Measurements from ENCODE around the gene PLCL2. TPM values are rescaled to one million over a fixed set of nuclear protein-coding genes. Genes with fewer than 3 reads are reported as not detected.

PLCL2 gene
- total and polyA plus RNA-seq, 10 of the 15 experiments (the other 5 are each of a cell fraction or from before 2014, with no cell fraction given): 7.5 to 37.3 (median 21.7) TPM

DNA sequence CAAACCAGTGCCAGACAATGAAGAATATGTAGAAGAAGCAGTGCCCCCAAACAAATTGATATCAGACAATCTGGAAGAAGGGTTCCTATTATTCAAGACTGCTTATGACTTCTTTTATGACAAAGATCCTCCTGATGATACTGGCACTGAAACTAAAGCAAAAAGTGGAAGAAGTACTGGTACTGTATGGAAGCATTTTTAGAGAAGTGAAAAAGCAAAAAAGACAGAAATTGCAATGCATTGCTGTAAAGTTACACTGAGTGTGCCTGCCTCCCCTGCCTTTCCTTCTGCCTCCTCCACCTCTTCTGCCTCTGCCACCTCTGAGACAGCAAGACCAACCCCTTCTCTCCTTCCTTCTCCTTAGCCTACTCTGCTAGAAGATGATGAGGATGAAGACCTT is 167.6 kb downstream of the PLCL2 start (continued):
- TF ChIP-seq RB1 (IDR thresholded peaks at IDR 0.05; ENCODE audit: borderline replicate concordance) (no peak), PML (IDR thresholded peaks at IDR 0.05; ENCODE audit: low read length) (no peak), CEBPB (IDR thresholded peaks at IDR 0.05; ENCODE audit: borderline replicate concordance in 1 of 2, low read depth in 2 of 2, low read length in 2 of 2) (no peak), PAX8 (IDR thresholded peaks at IDR 0.05) (no peak), SIX5 (IDR thresholded peaks at IDR 0.05; ENCODE audit: low read depth, low read length, severe bottlenecking) (no peak), IKZF1 (conservative IDR thresholded peaks at IDR 0.05) (peak; percentile 80), BRCA1 (IDR thresholded peaks at IDR 0.05; ENCODE audit: low read depth, low read length) (no peak), CHD4 (IDR thresholded peaks at IDR 0.05) (no peak), ETV6 (conservative IDR thresholded peaks at IDR 0.05 in 1 of 2, IDR thresholded peaks at IDR 0.05 in 1 of 2; ENCODE audit: borderline replicate concordance in 1 of 2, low read depth in 1 of 2) (peak in 1 of 2 experiments; percentile 57; a peak in 1 of 4 replicates)
- TF ChIP-seq, protein P1, sequence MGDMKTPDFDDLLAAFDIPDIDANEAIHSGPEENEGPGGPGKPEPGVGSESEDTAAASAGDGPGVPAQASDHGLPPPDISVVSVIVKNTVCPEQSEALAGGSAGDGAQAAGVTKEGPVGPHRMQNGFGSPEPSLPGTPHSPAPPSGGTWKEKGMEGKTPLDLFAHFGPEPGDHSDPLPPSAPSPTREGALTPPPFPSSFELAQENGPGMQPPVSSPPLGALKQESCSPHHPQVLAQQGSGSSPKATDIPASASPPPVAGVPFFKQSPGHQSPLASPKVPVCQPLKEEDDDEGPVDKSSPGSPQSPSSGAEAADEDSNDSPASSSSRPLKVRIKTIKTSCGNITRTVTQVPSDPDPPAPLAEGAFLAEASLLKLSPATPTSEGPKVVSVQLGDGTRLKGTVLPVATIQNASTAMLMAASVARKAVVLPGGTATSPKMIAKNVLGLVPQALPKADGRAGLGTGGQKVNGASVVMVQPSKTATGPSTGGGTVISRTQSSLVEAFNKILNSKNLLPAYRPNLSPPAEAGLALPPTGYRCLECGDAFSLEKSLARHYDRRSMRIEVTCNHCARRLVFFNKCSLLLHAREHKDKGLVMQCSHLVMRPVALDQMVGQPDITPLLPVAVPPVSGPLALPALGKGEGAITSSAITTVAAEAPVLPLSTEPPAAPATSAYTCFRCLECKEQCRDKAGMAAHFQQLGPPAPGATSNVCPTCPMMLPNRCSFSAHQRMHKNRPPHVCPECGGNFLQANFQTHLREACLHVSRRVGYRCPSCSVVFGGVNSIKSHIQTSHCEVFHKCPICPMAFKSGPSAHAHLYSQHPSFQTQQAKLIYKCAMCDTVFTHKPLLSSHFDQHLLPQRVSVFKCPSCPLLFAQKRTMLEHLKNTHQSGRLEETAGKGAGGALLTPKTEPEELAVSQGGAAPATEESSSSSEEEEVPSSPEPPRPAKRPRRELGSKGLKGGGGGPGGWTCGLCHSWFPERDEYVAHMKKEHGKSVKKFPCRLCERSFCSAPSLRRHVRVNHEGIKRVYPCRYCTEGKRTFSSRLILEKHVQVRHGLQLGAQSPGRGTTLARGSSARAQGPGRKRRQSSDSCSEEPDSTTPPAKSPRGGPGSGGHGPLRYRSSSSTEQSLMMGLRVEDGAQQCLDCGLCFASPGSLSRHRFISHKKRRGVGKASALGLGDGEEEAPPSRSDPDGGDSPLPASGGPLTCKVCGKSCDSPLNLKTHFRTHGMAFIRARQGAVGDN (IDR thresholded peaks at IDR 0.05): peak; percentile 35; the same call in 1 of the 2 replicates
- TF ChIP-seq, protein P2, sequence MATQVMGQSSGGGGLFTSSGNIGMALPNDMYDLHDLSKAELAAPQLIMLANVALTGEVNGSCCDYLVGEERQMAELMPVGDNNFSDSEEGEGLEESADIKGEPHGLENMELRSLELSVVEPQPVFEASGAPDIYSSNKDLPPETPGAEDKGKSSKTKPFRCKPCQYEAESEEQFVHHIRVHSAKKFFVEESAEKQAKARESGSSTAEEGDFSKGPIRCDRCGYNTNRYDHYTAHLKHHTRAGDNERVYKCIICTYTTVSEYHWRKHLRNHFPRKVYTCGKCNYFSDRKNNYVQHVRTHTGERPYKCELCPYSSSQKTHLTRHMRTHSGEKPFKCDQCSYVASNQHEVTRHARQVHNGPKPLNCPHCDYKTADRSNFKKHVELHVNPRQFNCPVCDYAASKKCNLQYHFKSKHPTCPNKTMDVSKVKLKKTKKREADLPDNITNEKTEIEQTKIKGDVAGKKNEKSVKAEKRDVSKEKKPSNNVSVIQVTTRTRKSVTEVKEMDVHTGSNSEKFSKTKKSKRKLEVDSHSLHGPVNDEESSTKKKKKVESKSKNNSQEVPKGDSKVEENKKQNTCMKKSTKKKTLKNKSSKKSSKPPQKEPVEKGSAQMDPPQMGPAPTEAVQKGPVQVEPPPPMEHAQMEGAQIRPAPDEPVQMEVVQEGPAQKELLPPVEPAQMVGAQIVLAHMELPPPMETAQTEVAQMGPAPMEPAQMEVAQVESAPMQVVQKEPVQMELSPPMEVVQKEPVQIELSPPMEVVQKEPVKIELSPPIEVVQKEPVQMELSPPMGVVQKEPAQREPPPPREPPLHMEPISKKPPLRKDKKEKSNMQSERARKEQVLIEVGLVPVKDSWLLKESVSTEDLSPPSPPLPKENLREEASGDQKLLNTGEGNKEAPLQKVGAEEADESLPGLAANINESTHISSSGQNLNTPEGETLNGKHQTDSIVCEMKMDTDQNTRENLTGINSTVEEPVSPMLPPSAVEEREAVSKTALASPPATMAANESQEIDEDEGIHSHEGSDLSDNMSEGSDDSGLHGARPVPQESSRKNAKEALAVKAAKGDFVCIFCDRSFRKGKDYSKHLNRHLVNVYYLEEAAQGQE (IDR thresholded peaks at IDR 0.05; ENCODE audit: low read depth, low read length): no peak
- TF ChIP-seq, protein P3, sequence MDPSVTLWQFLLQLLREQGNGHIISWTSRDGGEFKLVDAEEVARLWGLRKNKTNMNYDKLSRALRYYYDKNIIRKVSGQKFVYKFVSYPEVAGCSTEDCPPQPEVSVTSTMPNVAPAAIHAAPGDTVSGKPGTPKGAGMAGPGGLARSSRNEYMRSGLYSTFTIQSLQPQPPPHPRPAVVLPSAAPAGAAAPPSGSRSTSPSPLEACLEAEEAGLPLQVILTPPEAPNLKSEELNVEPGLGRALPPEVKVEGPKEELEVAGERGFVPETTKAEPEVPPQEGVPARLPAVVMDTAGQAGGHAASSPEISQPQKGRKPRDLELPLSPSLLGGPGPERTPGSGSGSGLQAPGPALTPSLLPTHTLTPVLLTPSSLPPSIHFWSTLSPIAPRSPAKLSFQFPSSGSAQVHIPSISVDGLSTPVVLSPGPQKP (IDR thresholded peaks at IDR 0.05; ENCODE audit: low read depth, low read length): no peak
- TF ChIP-seq, protein P4, sequence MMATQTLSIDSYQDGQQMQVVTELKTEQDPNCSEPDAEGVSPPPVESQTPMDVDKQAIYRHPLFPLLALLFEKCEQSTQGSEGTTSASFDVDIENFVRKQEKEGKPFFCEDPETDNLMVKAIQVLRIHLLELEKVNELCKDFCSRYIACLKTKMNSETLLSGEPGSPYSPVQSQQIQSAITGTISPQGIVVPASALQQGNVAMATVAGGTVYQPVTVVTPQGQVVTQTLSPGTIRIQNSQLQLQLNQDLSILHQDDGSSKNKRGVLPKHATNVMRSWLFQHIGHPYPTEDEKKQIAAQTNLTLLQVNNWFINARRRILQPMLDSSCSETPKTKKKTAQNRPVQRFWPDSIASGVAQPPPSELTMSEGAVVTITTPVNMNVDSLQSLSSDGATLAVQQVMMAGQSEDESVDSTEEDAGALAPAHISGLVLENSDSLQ (IDR thresholded peaks at IDR 0.05): no peak
- TF ChIP-seq, protein P5, sequence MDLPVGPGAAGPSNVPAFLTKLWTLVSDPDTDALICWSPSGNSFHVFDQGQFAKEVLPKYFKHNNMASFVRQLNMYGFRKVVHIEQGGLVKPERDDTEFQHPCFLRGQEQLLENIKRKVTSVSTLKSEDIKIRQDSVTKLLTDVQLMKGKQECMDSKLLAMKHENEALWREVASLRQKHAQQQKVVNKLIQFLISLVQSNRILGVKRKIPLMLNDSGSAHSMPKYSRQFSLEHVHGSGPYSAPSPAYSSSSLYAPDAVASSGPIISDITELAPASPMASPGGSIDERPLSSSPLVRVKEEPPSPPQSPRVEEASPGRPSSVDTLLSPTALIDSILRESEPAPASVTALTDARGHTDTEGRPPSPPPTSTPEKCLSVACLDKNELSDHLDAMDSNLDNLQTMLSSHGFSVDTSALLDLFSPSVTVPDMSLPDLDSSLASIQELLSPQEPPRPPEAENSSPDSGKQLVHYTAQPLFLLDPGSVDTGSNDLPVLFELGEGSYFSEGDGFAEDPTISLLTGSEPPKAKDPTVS (IDR thresholded peaks at IDR 0.05; ENCODE audit: low read depth, low read length): no peak
- TF ChIP-seq, protein P6, sequence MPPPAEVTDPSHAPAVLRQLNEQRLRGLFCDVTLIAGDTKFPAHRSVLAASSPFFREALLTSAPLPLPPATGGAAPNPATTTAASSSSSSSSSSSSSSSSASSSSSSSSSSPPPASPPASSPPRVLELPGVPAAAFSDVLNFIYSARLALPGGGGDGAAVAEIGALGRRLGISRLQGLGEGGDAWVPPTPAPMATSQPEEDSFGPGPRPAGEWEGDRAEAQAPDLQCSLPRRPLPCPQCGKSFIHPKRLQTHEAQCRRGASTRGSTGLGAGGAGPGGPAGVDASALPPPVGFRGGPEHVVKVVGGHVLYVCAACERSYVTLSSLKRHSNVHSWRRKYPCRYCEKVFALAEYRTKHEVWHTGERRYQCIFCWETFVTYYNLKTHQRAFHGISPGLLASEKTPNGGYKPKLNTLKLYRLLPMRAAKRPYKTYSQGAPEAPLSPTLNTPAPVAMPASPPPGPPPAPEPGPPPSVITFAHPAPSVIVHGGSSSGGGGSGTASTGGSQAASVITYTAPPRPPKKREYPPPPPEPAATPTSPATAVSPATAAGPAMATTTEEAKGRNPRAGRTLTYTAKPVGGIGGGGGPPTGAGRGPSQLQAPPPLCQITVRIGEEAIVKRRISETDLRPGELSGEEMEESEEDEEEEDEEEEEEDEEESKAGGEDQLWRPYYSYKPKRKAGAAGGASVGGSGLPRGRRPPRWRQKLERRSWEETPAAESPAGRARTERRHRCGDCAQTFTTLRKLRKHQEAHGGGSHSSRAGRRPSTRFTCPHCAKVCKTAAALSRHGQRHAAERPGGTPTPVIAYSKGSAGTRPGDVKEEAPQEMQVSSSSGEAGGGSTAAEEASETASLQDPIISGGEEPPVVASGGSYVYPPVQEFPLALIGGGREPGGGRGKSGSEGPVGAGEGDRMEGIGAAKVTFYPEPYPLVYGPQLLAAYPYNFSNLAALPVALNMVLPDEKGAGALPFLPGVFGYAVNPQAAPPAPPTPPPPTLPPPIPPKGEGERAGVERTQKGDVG (CRISPR knock-in tag; IDR thresholded peaks at IDR 0.05): no peak

Measured in GM12878 (cell line).